HG02981 (cell line): ENCODE data around the gene ZDHHC8.

Experiments used
- ATAC-seq: cut with Tn5 transposase; IDR thresholded peaks from one replicate; pipeline ENCODE4 v1.9.1; 2021; ENCODE audit warnings: mild to moderate bottlenecking, moderate library complexity; ENCODE audit not compliant: unreplicated experiment

Gene ZDHHC8

GRCh38 chr22:20113551-20114310 is 17.9 kb upstream of the ZDHHC8 start:
- ATAC-seq, result no peak

DNA sequence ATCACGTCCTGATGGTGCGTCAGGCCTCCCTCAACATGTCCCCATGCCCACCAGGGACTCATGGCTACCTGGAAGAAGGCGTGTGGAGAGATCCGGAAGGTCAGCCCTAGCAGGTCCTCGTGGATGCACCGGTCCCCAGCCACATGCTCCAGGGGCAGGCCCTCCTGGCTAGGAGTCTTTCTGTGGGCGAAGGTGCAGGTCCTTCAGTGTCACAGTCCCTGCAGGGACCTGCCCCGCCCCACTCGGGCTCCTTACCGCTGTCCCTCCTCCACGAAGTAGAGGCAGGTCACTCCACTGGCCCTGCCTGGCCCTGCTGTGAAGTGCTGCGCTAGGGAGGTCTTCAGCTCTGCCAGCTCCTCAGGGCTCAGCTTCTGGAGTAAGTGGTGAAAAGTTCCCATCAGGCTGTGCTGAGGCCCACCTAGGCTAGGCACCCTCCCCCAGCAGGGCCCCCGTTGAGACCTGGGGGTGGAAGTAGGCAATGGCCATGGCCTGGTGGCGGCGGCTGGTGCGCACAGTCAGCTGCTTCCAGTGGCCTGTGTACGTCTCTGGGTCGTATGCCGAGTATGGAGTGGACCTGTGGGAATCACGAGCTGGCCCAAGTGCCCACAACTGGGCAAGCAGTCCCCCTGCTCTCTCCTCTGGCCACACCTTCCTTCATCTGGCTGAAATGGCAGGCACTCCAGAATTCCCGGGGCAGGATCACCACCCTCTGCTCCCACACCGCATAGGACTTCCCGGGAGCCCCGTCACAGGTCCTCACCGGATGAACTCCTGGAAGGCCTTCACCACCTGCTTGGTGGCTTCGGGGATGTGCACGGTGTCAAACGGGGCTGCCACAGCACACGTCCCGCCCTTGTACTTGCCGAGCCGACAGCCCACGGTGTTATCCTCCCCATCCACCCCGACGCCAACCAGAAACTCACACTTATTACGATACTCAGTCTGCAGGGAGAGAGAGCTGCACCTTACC is 16.8 kb upstream of the ZDHHC8 start:
- ATAC-seq, result no peak

- no peak for ATAC-seq
Observed at GRCh38 chr22:20115691-20116375, 15.8 kb upstream of the ZDHHC8 start, which contains the start of gene RANBP1. RANBP1 (plus strand) TSS chr22:20116104; CDS start chr22:20116185, 81 bp downstream.

GRCh38 chr22:20116376-20116950 is 15.1 kb upstream of the ZDHHC8 start:
- ATAC-seq, result no peak

DNA sequence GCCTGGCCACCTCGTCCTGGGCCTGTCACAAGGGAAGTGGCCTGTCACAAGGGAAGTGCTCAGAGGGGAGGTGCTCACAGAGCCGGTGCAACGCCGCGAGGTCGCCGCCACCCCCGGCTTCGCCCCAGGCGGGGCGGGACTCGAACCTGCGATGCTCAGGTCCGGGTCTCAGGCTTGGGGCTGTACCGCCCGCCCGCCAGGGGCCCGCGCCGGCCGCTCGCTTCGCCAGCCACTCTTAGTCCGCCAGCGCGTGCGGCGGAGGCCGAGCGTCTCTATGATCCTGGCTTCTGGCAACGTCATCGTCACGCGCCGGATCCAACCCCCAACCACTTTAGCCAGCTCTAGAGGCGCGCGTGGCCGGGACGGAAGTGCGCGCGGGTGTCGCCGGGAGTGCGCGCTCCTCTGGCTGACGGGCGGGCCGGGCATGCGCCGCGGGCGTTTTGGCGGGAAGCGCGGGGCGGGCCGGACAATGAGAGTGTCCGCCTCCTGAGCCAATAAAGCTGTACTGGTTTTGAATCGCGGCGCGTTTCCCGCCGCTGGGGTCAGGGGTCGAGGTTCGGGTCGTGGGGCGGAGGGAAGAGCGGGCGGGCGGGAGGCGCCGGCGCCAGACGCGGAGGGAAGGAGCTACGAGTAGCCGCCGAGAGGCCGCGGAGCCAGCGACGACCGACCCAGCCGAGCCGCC is 14.5 kb upstream of the ZDHHC8 start, which contains the start of gene TRMT2A:
TSS of gene TRMT2A (minus strand) at position 276 of the 682 bp plus-strand sequence. CDS start 320 bp downstream, outside the sequence.
- peak; percentile 67 for ATAC-seq

DNA sequence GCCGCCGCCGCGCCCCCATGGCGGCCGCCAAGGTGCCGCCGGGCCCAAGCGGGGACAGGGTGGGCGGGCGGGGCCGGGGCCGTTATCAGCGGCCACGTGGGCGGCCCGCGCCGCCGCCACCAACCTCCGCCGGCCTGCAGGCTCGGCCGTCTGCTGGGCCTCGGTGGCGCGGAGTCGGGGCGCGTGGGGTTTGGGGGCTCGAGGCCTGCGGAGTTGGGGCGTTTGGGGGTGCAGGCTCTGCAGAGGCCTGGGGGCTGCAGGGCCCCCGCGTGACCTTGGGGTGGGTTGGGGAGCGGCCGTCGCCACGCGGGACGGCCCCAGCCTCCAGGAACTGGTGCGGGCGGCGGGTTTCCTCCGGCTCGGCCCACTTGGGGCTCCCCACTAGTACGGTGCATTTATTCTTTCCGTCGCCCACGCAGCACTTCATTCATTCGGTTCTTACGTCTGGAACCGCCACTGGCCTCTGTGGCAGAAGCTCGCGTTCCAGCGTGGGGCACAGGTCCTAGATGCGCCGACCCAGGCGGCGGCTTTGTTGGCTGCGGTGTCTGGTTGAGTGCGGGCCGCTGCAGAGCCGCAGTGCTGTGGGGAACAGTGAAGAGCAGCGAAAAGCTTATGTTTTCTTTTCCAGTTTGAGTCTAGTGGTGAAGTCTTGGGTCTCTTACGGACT is 13.8 kb upstream of the ZDHHC8 start:
- ATAC-seq, result peak; percentile 16

- no peak for ATAC-seq
Observed at GRCh38 chr22:20118300-20119020, 13.1 kb upstream of the ZDHHC8 start.

DNA sequence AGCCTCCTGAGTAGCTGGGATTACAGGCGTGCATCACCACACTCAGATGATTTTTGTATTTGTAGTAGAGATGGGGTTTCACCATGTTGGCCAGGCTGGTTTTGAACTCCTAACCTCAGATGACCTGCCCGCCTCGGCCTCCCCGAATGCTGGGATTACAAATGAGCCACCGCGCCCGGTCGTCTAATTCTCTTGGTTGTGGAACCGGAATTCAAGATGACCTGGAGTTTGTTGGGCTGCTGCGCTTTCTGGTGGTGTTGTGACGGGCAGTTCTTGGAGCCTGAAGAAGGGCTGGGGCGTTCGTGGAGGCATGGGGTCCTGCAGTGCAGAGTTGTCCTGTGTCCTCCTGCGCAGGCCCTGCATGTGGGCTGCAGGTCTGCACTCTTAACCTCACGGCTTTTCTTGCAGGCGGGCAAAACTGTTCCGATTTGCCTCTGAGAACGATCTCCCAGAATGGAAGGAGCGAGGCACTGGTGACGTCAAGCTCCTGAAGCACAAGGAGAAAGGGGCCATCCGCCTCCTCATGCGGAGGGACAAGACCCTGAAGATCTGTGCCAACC is 9.7 kb upstream of the ZDHHC8 start:
- ATAC-seq, result no peak

DNA sequence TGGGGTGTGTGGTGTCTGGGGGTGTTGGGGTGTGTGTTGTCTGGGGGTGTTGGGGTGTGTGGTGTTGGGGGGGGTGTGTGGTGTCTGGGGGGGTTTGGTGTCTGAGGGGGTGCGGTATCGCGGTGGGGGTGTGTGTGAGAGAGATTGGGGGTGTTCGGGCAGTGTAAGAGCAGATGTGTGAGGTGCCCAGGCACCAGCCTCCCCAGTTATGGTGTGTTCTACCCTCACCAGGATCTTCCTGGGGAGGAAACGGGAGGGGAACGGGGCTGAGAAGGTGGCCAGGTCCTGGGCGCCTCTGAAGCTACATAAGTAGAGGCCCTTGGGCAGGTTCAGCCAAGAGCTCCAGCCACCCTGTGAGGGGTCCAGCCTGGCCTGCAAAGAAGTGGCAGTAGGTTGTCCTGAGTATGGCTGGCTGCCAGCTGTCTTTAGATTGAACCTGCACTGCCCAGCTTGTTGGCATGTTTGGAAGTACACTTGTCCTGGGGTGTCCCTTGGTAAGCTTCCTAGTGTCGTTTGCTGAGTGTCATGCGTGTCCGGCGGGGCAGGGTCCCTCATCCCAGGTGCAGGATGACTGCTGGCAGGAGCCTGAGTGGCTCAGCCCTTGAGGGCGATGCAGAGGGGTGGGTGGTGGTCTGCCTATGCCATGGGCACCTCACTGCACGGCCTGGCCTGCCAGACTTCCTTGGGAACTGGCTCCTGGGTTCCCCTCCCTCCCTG is 8.1 kb upstream of the ZDHHC8 start:
- ATAC-seq, result no peak

DNA sequence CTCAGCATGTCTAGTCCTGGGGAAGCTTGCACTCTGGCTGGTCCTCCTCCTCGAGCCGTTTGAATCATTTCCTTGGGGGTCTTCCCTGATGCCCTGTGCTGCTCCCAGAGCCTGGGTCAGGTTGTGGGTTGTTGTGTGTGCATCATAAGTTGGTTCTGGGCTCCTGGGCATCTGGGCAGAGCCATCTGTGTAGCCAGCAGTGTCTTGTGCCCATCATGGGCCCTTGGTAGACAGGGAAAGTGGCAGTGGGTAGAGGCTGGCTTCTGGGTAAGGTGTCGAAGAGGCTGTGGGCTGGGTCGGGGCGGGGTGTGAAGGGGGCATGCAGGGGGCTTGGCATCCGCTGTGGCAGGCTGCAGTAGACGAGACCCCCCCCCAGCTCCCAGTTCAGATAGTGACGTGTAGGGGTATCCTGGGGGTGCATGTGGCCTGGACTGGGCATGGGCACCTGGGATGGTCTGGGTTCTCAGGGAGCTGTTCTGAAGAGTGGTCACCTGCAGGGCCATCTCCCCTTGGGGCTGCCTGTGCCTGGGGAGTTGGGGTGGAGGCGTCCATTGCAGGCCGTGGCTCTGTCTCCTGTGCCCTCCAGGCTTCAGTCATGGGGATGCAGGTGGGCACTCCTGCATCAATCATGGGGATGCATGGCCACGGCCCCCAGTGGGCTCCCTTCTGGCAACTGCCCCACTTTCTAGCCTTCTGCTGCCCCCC is 7.4 kb upstream of the ZDHHC8 start:
- no peak for ATAC-seq

DNA sequence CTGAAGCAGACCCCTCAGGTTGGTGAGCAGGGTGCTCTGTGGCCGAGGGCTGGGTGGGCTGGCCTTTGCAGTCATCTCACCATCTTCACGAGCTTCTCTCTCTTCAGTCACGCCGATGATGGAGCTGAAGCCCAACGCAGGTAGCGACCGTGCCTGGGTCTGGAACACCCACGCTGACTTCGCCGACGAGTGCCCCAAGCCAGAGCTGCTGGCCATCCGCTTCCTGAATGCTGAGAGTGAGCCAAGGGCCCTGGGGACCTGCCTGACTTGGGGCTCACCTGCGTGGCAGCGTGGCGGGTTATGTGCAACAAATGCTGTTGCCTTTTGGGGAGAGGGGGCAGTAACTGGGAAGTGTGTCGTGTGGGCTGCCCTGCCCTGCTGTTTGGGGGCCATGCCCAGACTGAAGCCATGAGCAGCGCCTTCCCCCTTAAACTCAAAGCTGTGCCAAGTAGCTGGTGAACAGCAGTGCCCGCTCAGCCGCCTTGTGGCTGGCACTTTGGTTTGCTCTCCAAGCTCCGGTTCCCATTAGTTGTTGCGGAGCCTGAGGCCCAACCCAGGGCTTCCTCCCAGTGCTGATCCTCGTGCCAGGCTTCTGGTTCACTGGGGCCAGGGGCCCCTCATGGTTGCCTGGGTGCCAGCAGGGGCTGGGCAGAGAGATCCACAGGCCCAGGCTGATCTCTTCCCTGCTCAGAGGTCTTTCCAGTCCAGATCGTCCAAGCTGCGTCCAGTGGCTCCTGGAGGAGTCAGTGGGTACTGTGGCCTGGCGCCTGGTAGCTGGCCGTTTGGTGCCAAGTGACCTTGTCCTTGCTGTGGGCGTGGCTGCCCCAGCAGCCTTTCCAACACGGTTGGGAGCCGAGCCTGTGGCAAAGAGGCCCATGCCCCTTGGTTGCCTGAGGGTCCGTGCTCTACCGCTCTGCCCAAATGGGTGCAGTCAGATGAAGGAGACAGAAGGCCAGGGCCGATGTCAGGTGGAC is 6.1 kb upstream of the ZDHHC8 start:
- ATAC-seq, result no peak

GRCh38 chr22:20126284-20127029 is 5.1 kb upstream of the ZDHHC8 start:
- no peak for ATAC-seq

DNA sequence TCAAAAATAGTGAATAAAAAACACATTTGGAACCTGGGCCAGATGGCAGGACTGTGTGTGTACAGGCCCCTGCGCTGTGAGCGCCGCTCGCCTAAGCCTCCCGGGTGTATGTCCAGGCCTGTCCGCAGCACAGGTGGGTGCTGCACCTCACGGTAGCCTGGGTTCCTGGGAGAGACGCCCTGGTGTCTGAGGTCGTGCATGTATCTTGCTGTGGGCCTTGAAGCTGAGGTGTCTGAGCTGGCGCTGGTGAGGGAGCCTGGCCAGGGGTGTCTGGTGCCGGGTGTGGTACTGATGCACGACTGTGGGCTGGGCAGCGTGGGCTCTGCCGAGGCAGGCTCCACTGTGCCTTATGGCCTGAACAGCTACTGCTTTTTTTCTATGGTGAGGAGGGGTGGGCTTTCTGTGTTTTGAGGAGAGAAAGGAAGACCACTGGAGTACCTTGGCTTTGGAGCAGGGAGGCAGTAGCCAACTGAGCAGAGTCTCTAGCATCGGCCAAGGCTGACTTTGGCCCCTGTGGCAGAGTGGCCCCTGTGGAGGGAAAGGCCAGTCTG is 4.2 kb upstream of the ZDHHC8 start:
- ATAC-seq, result no peak

DNA sequence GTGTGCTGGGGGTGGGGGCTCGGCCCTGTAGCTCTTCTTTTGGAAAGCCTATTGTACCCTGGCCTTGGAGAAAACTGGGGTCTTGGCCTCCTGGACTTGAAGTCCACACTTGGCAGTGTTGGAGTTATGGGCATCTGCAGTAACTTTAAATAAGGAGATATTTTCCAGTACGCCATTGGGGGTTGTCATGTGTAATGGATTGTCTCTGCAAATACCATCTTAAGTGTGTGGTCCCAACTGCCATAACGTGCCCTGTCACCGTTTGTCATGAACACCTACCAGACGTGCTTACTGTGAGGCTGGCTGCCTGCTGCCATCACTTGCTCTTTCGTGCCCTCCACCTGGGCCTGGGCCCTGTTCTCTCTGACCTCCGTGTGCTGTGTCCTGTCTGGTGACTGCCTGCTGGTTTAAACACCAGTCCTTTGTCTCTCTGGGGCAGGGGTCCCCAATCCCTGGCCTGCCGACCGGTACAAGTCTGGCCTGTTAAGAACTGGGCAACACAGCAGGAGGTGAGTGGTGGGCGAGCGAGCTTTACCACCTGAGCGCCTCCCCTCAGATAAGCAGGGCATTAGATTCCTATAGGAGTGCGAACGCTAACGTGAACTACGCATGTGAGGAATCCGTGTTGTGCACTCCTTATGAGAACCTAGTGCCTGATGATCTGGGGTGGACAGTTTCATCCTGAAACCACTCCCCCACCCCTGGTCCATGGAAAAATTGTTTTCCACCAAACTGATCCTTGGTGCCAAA is 3.6 kb upstream of the ZDHHC8 start:
- no peak for ATAC-seq

DNA sequence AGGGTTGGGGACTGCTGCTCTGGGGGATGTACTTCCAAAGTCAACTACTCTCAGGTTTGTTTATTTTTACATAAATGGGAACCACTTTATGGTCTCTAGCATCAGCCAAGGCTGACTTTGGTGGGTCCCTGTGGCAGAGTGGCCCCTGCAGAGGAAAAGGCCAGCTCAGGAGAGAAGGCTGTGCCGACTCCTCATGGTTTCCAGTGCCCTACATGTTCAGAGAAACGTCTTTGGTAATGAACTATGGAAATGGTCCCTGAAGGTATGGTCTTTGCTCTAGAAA is 3.0 kb upstream of the ZDHHC8 start:
- ATAC-seq, result no peak
